SU-DHL-6 (cell line): ENCODE data around the gene KLHL40.

ENCODE experiments used
- H2AFZ ChIP-seq: fragments of 200-600 bp; sonication (generic); 2 replicates; pipeline ENCODE4 v1.6.1; 2014; ENCODE audit warnings: low read depth, mild to moderate bottlenecking, moderate library complexity, mixed read lengths, antibody characterized with exemption, low read length; ENCODE audit not compliant: severe bottlenecking
- H3F3A ChIP-seq: fragments of 200-600 bp; shearing (Covaris generic); 2 replicates; pipeline ENCODE4 v1.6.0; 2016; ENCODE audit warnings: antibody characterized with exemption, mild to moderate bottlenecking; ENCODE audit not compliant: insufficient read depth
- H3K27ac ChIP-seq: fragments of 200-600 bp; sonication (generic); 2 replicates; pipeline ENCODE4 v1.5.1; 2016; ENCODE audit warnings: low read depth, mild to moderate bottlenecking, low read length, moderate library complexity, mixed read lengths
- H3K27me3 ChIP-seq: fragments of 200-600 bp; sonication (generic), shearing (Covaris generic); 2 replicates; pipeline ENCODE4 v1.6.0; 2014; ENCODE audit warnings: mild to moderate bottlenecking, low read length
- H3K36me3 ChIP-seq: fragments of 200-600 bp; sonication (generic); 2 replicates; pipeline ENCODE4 v1.6.1; 2014; ENCODE audit warnings: mild to moderate bottlenecking, low read length, mixed read lengths
- H3K4me2 ChIP-seq: fragments of 300-600, 200-600 bp; shearing (Covaris generic), sonication (generic); 2 replicates; pipeline ENCODE4 v1.6.0; 2014; ENCODE audit warnings: low read length, low read depth, mild to moderate bottlenecking; ENCODE audit not compliant: poor library complexity, severe bottlenecking
- H3K4me3 ChIP-seq: fragments of 200-600 bp; sonication (generic); 2 replicates; pipeline ENCODE4 v1.5.1; 2014; ENCODE audit warnings: antibody characterized with exemption, low read length, mild to moderate bottlenecking, mixed read lengths; ENCODE audit not compliant: insufficient read depth, poor library complexity, severe bottlenecking
- H3K79me2 ChIP-seq: fragments of 200-600 bp; sonication (generic); 2 replicates; pipeline ENCODE4 v1.6.1; 2014; ENCODE audit warnings: mild to moderate bottlenecking, low read length, moderate library complexity; ENCODE audit not compliant: insufficient read depth
- H3K9ac ChIP-seq: fragments of 200-600 bp; sonication (generic); 2 replicates; pipeline ENCODE4 v1.7.0; 2014; ENCODE audit warnings: mild to moderate bottlenecking, low read length
- H3K9me2 ChIP-seq: fragments of 200-600 bp; sonication (generic); replicated peaks from 2 replicates; pipeline ENCODE4 v1.6.1; 2014; ENCODE audit warnings: low read length; ENCODE audit not compliant: insufficient read depth
- H3K9me3 ChIP-seq: fragments of 200-600 bp; sonication (generic); 2 replicates; pipeline ENCODE4 v1.6.1; 2014; ENCODE audit warnings: low read length, mixed read lengths; ENCODE audit not compliant: insufficient read depth
- H4K20me1 ChIP-seq: fragments of 200-600 bp; sonication (generic); 2 replicates; pipeline ENCODE4 v1.6.1; 2014; ENCODE audit warnings: low read depth, mild to moderate bottlenecking, antibody characterized with exemption, low read length, moderate library complexity, mixed read lengths
- EZH2phosphoT487 ChIP-seq: fragments of 200-600 bp; sonication (generic), shearing (Covaris generic); conservative IDR thresholded peaks from 2 replicates; pipeline ENCODE4 v1.6.1; 2018; ENCODE audit warnings: mild to moderate bottlenecking, antibody characterized with exemption, low read length, moderate library complexity, mixed read lengths
- TF ChIP-seq, protein P1 (sequence below): fragments of 200-600 bp; sonication (generic); IDR thresholded peaks from one replicate; pipeline ENCODE4 v1.5.1; 2017; ENCODE audit warnings: antibody characterized with exemption, mild to moderate bottlenecking, low read length, moderate library complexity; ENCODE audit not compliant: insufficient read depth, poor library complexity, severe bottlenecking

KLHL40 gene

DNA sequence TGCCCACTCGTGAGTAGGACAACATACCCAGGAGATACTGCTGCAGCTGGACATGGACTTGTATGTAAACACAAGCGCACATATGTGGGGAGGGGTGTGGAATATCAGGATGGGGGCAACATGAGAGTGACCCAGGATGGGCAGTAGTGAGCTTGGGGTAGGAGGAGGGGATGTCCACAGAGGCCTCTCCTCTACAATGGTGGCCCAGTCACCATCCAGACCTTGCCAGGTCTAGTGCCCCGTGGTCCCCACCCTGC, 32.1 kb upstream of the KLHL40 start:
- H2AFZ ChIP-seq: no peak overlapping the region
- no peaks in the 10 kb centered on the region for H3K9me3 ChIP-seq
- H3K4me3 ChIP-seq: no peak overlapping the region
- no peak overlapping the region for H3K9ac ChIP-seq
- no peak overlapping the region for H3K27ac ChIP-seq
- 0 out of 2 replicates have a peak, but pooled peaks cover under 1% of the 10 kb centered on the region for H3F3A ChIP-seq
- H3K36me3 ChIP-seq: no peaks in the 10 kb centered on the region
- H3K27me3 ChIP-seq: no peaks in the 10 kb centered on the region
- H3K9me2 ChIP-seq: no peaks in the 10 kb centered on the region
- no peak for TF ChIP-seq EZH2phosphoT487
- TF ChIP-seq, protein P1, sequence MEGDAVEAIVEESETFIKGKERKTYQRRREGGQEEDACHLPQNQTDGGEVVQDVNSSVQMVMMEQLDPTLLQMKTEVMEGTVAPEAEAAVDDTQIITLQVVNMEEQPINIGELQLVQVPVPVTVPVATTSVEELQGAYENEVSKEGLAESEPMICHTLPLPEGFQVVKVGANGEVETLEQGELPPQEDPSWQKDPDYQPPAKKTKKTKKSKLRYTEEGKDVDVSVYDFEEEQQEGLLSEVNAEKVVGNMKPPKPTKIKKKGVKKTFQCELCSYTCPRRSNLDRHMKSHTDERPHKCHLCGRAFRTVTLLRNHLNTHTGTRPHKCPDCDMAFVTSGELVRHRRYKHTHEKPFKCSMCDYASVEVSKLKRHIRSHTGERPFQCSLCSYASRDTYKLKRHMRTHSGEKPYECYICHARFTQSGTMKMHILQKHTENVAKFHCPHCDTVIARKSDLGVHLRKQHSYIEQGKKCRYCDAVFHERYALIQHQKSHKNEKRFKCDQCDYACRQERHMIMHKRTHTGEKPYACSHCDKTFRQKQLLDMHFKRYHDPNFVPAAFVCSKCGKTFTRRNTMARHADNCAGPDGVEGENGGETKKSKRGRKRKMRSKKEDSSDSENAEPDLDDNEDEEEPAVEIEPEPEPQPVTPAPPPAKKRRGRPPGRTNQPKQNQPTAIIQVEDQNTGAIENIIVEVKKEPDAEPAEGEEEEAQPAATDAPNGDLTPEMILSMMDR: no peak
- H3K79me2 ChIP-seq: no peaks in the 10 kb centered on the region
- no peak overlapping the region for H3K4me2 ChIP-seq
- H4K20me1 ChIP-seq: no peaks in the 10 kb centered on the region

DNA sequence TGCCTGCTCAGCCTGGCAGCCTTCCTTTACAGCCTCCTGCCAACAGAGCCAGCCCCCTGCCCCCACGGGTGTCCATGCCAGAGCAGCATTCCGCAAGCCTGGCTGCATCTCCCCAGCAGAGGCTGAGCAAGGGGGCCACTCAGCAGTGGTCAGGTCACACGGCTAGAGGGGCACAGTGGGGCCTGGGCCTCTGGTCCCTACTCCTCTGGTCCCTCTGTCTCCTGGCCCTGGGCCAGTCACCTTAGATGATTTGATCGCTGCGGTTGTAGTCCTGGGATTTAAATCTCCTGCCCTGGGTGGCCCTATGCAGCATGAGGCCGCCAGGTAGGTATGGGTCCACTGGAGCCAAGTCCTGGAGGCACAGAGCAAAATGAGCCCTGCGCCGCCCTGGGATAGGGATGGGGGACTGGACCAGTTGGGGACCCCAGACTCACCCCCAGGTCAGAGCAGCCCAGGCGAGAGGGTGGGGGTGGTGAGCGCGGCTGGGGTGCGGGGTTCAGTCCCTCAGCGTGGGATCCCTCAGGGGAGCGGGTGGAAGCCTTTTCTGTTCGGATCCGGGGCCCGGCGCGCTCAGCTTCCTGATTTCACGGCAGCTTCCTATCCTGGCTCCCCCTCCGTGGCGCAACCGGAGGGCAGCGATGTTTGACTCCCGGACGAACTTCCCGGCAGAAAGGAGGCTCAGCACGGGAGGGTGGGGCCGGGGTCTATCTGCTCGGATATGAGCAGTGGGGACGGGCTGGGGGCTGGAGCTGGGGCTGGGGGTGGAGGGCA, 31.6 kb upstream of the KLHL40 start, which contains the start of gene ZBTB47:
Gene ZBTB47 (plus strand): TSS at position 138 of the 771 bp plus-strand sequence. CDS start 4,659 bp downstream, outside the sequence.
- Histone ChIP-seq H3K9me3 (no peaks in the 10 kb centered on the region), H4K20me1 (no peaks in the 10 kb centered on the region), H3K27ac (no peak within 1 kb of the TSS), H3K36me3 (no peaks in the 10 kb centered on the region), H3K4me3 (no peak within 1 kb of the TSS), H3K27me3 (no peaks in the 10 kb centered on the region), H3K79me2 (no peaks in the 10 kb centered on the region), H3F3A (no peaks in the 10 kb centered on the region), H2AFZ (no peak within 1 kb of the TSS), H3K4me2 (no peak within 1 kb of the TSS), H3K9ac (no peak within 1 kb of the TSS), H3K9me2 (no peaks in the 10 kb centered on the region)
- TF ChIP-seq, protein P1: no peak
- TF ChIP-seq EZH2phosphoT487: no peak

DNA sequence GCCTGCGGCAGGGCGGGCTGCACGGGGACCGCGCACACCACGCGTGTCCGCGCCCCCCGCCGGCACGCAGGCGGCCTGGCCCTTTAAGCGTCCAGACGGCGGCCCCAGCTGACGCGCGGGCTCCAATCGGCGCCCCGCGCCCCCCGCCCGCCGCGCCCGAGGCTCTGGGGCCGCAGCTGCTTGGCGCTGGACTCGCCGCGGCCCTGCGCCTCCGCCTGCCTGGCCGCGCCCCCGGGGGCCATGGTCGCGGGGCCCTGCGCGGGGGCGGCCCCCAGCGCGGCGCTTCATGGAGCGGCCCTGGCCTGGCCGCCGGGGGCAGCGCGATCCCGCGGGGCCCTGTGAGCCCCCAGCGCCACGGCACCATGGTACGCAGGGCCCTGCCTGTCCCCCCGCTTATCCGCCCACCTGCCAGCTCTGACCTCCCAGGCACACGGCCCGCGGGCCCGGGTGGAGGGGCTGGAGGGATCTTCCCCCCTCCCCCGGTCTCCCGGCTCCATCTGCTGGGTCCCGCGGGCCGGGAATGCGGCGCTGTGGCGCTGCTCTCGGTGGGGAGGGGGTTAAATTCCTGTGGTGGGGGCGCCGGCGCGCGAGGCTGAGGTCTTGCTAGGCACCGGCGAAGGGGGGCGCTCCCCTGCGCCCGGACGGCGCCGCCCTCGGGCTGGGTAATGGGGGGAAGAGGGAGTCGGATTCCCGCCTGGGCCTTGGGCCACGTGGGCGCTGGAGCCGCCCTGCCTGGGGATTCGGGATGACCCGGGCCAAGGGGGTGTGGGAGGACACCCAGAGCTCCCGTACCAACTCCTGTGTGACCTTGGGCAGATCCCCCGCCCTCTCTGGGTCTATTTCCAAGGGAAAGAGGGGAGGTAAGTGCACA, 30.8 kb upstream of the KLHL40 start:
- H3F3A ChIP-seq: no peaks in the 10 kb centered on the region
- no peak overlapping the region for H3K4me2 ChIP-seq
- no peaks in the 10 kb centered on the region for H3K27me3 ChIP-seq
- no peak overlapping the region for H3K27ac ChIP-seq
- TF ChIP-seq, protein P1: no peak
- no peak for TF ChIP-seq EZH2phosphoT487
- H3K9me3 ChIP-seq: no peaks in the 10 kb centered on the region
- H3K9me2 ChIP-seq: no peaks in the 10 kb centered on the region
- H2AFZ ChIP-seq: no peak overlapping the region
- no peaks in the 10 kb centered on the region for H3K36me3 ChIP-seq
- no peak overlapping the region for H3K4me3 ChIP-seq
- no peaks in the 10 kb centered on the region for H3K79me2 ChIP-seq
- H3K9ac ChIP-seq: no peak overlapping the region
- H4K20me1 ChIP-seq: no peaks in the 10 kb centered on the region
